ENCODE results near the gene ARHGEF28. TPM values are rescaled to one million over a fixed set of nuclear protein-coding genes. Genes with fewer than 3 reads are reported as not detected.

The ARHGEF28 gene
- total RNA-seq, 1 experiment from 2014 or later = 0.57 TPM

- Histone ChIP-seq H3K4me2 (ENCODE audit: insufficient read depth, insufficient read length, low read length) (no peak overlapping the region), H2BK120ac (ENCODE audit: low read depth, low read length, poor library complexity, severe bottlenecking) (no peak overlapping the region), H2AK5ac (ENCODE audit: insufficient read length, low read length) (no peak overlapping the region), H2AFZ (ENCODE audit: low read length) (no peak overlapping the region), H3K27me3 (ENCODE audit: insufficient read depth, low read length) (no peaks in the 10 kb centered on the region), H3K23ac (ENCODE audit: insufficient read length, low read depth, low read length) (no peak overlapping the region), H3K4me1 (ENCODE audit: insufficient read depth, low read length) (no peaks in the 10 kb centered on the region), H2BK20ac (ENCODE audit: low read depth, low read length, poor library complexity, severe bottlenecking) (no peak overlapping the region), H4K5ac (ENCODE audit: insufficient read length, low read depth, low read length) (no peak overlapping the region), H3K9ac (ENCODE audit: extremely low read depth, insufficient read length, low read length) (no peak overlapping the region), H3T11ph (ENCODE audit: low read length) (no peak overlapping the region), H3K79me1 (ENCODE audit: insufficient read depth, low read depth, low read length, poor library complexity, severe bottlenecking) (no peaks in the 10 kb centered on the region), H3K14ac (ENCODE audit: insufficient read depth, low read length) (no peak overlapping the region), H4K8ac (replicated peaks; ENCODE audit: insufficient read length, low read depth, low read length) (no peak overlapping the region), H3K27ac (ENCODE audit: insufficient read length, low read depth, low read length) (no peak overlapping the region), H2BK12ac (ENCODE audit: insufficient read length, low read depth, low read length) (no peak overlapping the region), H3K18ac (ENCODE audit: insufficient read length, low read depth, low read length) (no peak overlapping the region), H2BK5ac (ENCODE audit: insufficient read length, low read length) (no peak overlapping the region), H3K4ac (ENCODE audit: low read depth, low read length) (no peak overlapping the region), H2BK15ac (ENCODE audit: low read depth, low read length) (no peak overlapping the region), H3K56ac (ENCODE audit: insufficient read length, low read depth, low read length) (no peak overlapping the region), H3K9me3 (ENCODE audit: control insufficient read depth, low read depth, low read length) (no peaks in the 10 kb centered on the region), H4K20me1 (ENCODE audit: control insufficient read depth, insufficient read depth, insufficient read length) (no peaks in the 10 kb centered on the region), H3K79me2 (ENCODE audit: insufficient read depth, low read length) (no peaks in the 10 kb centered on the region), H4K91ac (ENCODE audit: insufficient read length, low read depth, low read length) (no peak overlapping the region), H3K23me2 (ENCODE audit: insufficient read length, low read depth, low read length, poor library complexity, severe bottlenecking) (no peaks in the 10 kb centered on the region)
- no peak for DNase-seq
- no peak for TF ChIP-seq CTCF (conservative IDR thresholded peaks at IDR 0.05)
- Mint-ChIP-seq H3K4me1 (no peaks in the 10 kb centered on the region), H3K4me3 (no peak overlapping the region), H3K27me3 (ENCODE audit: low read depth) (no peaks in the 10 kb centered on the region), H3K9me3 (no peaks in the 10 kb centered on the region), H3K27ac (no peak overlapping the region), H3K36me3 (ENCODE audit: insufficient read depth in 1 of 3, low read depth in 3 of 3) (peaks cover 0 to 2% (median 0%) of the 10 kb centered on the region in 3 experiments; a peak in 1 of 7 replicates)
- no CpG with 5 or more reads among the region's 4 CpGs for WGBS (ENCODE audit: extremely low coverage, insufficient read length, low lambda C conversion rate)
Measured at GRCh38 chr5:73821003-73821402, 195.0 kb downstream of the ARHGEF28 start.
